Calu3 (cell line): ENCODE data around the gene WDFY4. TPM values are rescaled to one million over a fixed set of nuclear protein-coding genes. Genes with fewer than 3 reads are reported as not detected.

Experiments used
- BruUV-seq: library from RNA; stranded (reverse); fragments of 400-500 nt; replicated peaks from 2 replicates; lab custom pipeline; 2021; lab: Mats Ljungman, UMichigan
- CTCF ChIA-PET: fragments of 300-600 bp; sonication (Branson Sonifier 250); formaldehyde crosslinking; loops from one replicate; lab custom pipeline; 2022; ENCODE audit warnings: antibody characterized with exemption; lab: Charles Lee
- DNase-seq: peaks from one replicate; pipeline ENCODE4 v3.0.0; 2022
- H3K27ac Mint-ChIP-seq: one replicate; pipeline ENCODE4 v1.8.0; 2022; ENCODE audit warnings: mixed read lengths; ENCODE audit not compliant: unreplicated experiment
- H3K27me3 Mint-ChIP-seq: one replicate; pipeline ENCODE4 v1.8.0; 2022; ENCODE audit warnings: mixed read lengths; ENCODE audit not compliant: unreplicated experiment
- H3K36me3 Mint-ChIP-seq: one replicate; pipeline ENCODE4 v1.8.0; 2022; ENCODE audit warnings: mild to moderate bottlenecking, moderate library complexity, mixed read lengths; ENCODE audit not compliant: insufficient read depth, unreplicated experiment
- H3K4me1 Mint-ChIP-seq: one replicate; pipeline ENCODE4 v1.8.0; 2022; ENCODE audit warnings: mild to moderate bottlenecking, low read depth, mixed read lengths; ENCODE audit not compliant: unreplicated experiment
- H3K4me3 Mint-ChIP-seq: one replicate; pipeline ENCODE4 v1.8.0; 2022; ENCODE audit warnings: mild to moderate bottlenecking, low read depth, moderate library complexity, mixed read lengths; ENCODE audit not compliant: unreplicated experiment
- H3K9me3 Mint-ChIP-seq: one replicate; pipeline ENCODE4 v1.8.0; 2022; ENCODE audit warnings: low read depth, mixed read lengths; ENCODE audit not compliant: unreplicated experiment
- CTCF ChIP-seq: fragments of 200-600 bp; IDR thresholded peaks from one replicate; pipeline ENCODE4 v1.8.0; 2022; ENCODE audit warnings: antibody characterized with exemption; ENCODE audit not compliant: unreplicated experiment
- intact Hi-C: fragments of 100-400 bp; cut with micrococcal nuclease; formaldehyde crosslinking; loops from one replicate; pipeline ENCODE4 v1.10.0; 2022; ENCODE audit not compliant: unreplicated experiment
- total RNA-seq: library from RNA; stranded (reverse); gene quantifications from 2 replicates; pipeline ENCODE4 v1.2.3, GENCODE V29; 2022

Gene WDFY4
- total RNA-seq, 1 experiment from 2014 or later, result not detected

- Mint-ChIP-seq H3K9me3 (no peaks in the 10 kb centered on the region), H3K27ac (no peak overlapping the region), H3K27me3 (peaks cover 72% of the 10 kb centered on the region), H3K4me1 (no peaks in the 10 kb centered on the region), H3K36me3 (no peaks in the 10 kb centered on the region), H3K4me3 (no peak overlapping the region)
- DNase-seq, result no peak
- CTCF ChIA-PET, result no interaction called here
- no peak for TF ChIP-seq CTCF
- intact Hi-C loops, result no loop called here
- no TSS peak for BruUV-seq
Measured at GRCh38 chr10:48944171-48944570, 259.5 kb downstream of the WDFY4 start.

GRCh38 chr10:48945441-48946130 is 260.9 kb downstream of the WDFY4 start:
- Mint-ChIP-seq H3K36me3 (no peaks in the 10 kb centered on the region), H3K27ac (no peak overlapping the region), H3K4me1 (no peaks in the 10 kb centered on the region), H3K4me3 (no peak overlapping the region), H3K27me3 (peaks cover 72% of the 10 kb centered on the region), H3K9me3 (no peaks in the 10 kb centered on the region)
- CTCF ChIA-PET, result no interaction called here
- intact Hi-C loops, result no loop called here
- no peak for TF ChIP-seq CTCF
- BruUV-seq, result no TSS peak
- DNase-seq, result no peak

- Mint-ChIP-seq H3K36me3 (no peaks in the 10 kb centered on the region), H3K4me1 (no peaks in the 10 kb centered on the region), H3K27ac (no peak overlapping the region), H3K9me3 (no peaks in the 10 kb centered on the region), H3K4me3 (no peak overlapping the region), H3K27me3 (peaks cover 74% of the 10 kb centered on the region)
- no TSS peak for BruUV-seq
- no peak for DNase-seq
- CTCF ChIA-PET, result no interaction called here
- intact Hi-C loops, result no loop called here
- no peak for TF ChIP-seq CTCF
Measured at GRCh38 chr10:48946332-48946731, 261.7 kb downstream of the WDFY4 start.

- no peak overlapping the region for H3K27ac Mint-ChIP-seq
- H3K36me3 Mint-ChIP-seq, result no peaks in the 10 kb centered on the region
- H3K4me3 Mint-ChIP-seq, result no peak overlapping the region
- H3K9me3 Mint-ChIP-seq, result no peaks in the 10 kb centered on the region
- no peak for TF ChIP-seq CTCF
- CTCF ChIA-PET, result no interaction called here
- intact Hi-C loops, result no loop called here
- no peaks in the 10 kb centered on the region for H3K4me1 Mint-ChIP-seq
- H3K27me3 Mint-ChIP-seq, result peaks cover 80% of the 10 kb centered on the region
- BruUV-seq, result no TSS peak
- DNase-seq, result no peak
Measured at GRCh38 chr10:48946891-48947500, 262.3 kb downstream of the WDFY4 start.
